ENCODE results near the gene PAK4. TPM values are rescaled to one million over a fixed set of nuclear protein-coding genes. Genes with fewer than 3 reads are reported as not detected.
"Not testable (repeated sequence)": the region's sequence is repeated elsewhere in the genome, so short reads cannot be mapped to it uniquely, and the experiment has no call there.

Gene PAK4
- total RNA-seq, 1 experiment from 2014 or later, result 55.2 TPM

GRCh38 chr19:39212375-39212742 is 86.8 kb downstream of the PAK4 start:
- TF ChIP-seq CTCF (conservative IDR thresholded peaks at IDR 0.05; ENCODE audit: low read depth, low read length) (peak; percentile 58), EZH2 (IDR thresholded peaks at IDR 0.05; ENCODE audit: borderline replicate concordance, low read depth, low read length, poor library complexity, severe bottlenecking) (no peak)
- H3K9me3 ChIP-seq (ENCODE audit: low read depth, low read length, poor library complexity, severe bottlenecking), result no peaks in the 10 kb centered on the region
- H3K4me3 ChIP-seq (ENCODE audit: low read depth, low read length, poor library complexity, severe bottlenecking), result no peak overlapping the region
- peak; percentile 48 for DNase-seq (ENCODE audit: low spot score)
- H3K4me1 ChIP-seq (ENCODE audit: insufficient read depth, low read length, poor library complexity, severe bottlenecking), result no peaks in the 10 kb centered on the region
- H3K27ac ChIP-seq (ENCODE audit: low read depth, low read length, poor library complexity, severe bottlenecking), result no peak overlapping the region
- ChIA-PET POLR2A (ENCODE audit: low non-redundant PET) (no interaction called here), CTCF (interaction anchor here (1.8 kb wide), 1 partner anchor 115 kb away, joined by 5 read pairs; no protein-coding TSS in a partner anchor)
- BruUV-seq (replicated peaks), result no TSS peak
- intact Hi-C loops (cut with micrococcal nuclease; ENCODE audit: unreplicated experiment), result loop anchor here (1.0 kb wide), 1 partner anchor 116 kb away; no protein-coding TSS in a partner anchor
- H3K27me3 ChIP-seq (replicated peaks; ENCODE audit: insufficient read depth, low read depth, low read length, poor library complexity), result no peaks in the 10 kb centered on the region
- no peaks in the 10 kb centered on the region for H3K36me3 ChIP-seq (ENCODE audit: insufficient read depth, low read length, poor library complexity, severe bottlenecking)

- CTCF ChIA-PET, result interaction anchor here (0.6 kb wide), 1 partner anchor 127 kb away, joined by 4 read pairs; the partner anchor contains the start of gene SAMD4B
- H3K36me3 ChIP-seq (ENCODE audit: insufficient read depth, low read length, poor library complexity, severe bottlenecking); H3K27ac ChIP-seq (ENCODE audit: low read depth, low read length, poor library complexity, severe bottlenecking); H3K4me1 ChIP-seq (ENCODE audit: insufficient read depth, low read length, poor library complexity, severe bottlenecking); H3K9me3 ChIP-seq (ENCODE audit: low read depth, low read length, poor library complexity, severe bottlenecking); POLR2A ChIA-PET (ENCODE audit: low non-redundant PET); H3K27me3 ChIP-seq (replicated peaks; ENCODE audit: insufficient read depth, low read depth, low read length, poor library complexity); H3K4me3 ChIP-seq (ENCODE audit: low read depth, low read length, poor library complexity, severe bottlenecking); BruUV-seq (replicated peaks); intact Hi-C loops (cut with micrococcal nuclease; ENCODE audit: unreplicated experiment); DNase-seq (ENCODE audit: low spot score): not testable (repeated sequence)
Observed at GRCh38 chr19:39215323-39215722, 89.7 kb downstream of the PAK4 start.

GRCh38 chr19:39217094-39217493 is 91.5 kb downstream of the PAK4 start:
- no TSS peak for BruUV-seq (replicated peaks)
- Histone ChIP-seq H3K27me3 (replicated peaks; ENCODE audit: insufficient read depth, low read depth, low read length, poor library complexity) (no peaks in the 10 kb centered on the region), H3K4me1 (ENCODE audit: insufficient read depth, low read length, poor library complexity, severe bottlenecking) (no peaks in the 10 kb centered on the region), H3K4me3 (ENCODE audit: low read depth, low read length, poor library complexity, severe bottlenecking) (no peak overlapping the region), H3K36me3 (ENCODE audit: insufficient read depth, low read length, poor library complexity, severe bottlenecking) (no peaks in the 10 kb centered on the region), H3K27ac (ENCODE audit: low read depth, low read length, poor library complexity, severe bottlenecking) (no peak overlapping the region), H3K9me3 (ENCODE audit: low read depth, low read length, poor library complexity, severe bottlenecking) (no peaks in the 10 kb centered on the region)
- intact Hi-C loops (cut with micrococcal nuclease; ENCODE audit: unreplicated experiment), result no loop called here
- ChIA-PET CTCF (no interaction called here), POLR2A (ENCODE audit: low non-redundant PET) (no interaction called here)
- no peak for TF ChIP-seq EZH2 (IDR thresholded peaks at IDR 0.05; ENCODE audit: borderline replicate concordance, low read depth, low read length, poor library complexity, severe bottlenecking)
- TF ChIP-seq CTCF (conservative IDR thresholded peaks at IDR 0.05; ENCODE audit: low read depth, low read length), result no peak
- no peak for DNase-seq (ENCODE audit: low spot score)

GRCh38 chr19:39218230-39219007 is 92.8 kb downstream of the PAK4 start:
- POLR2A ChIA-PET (ENCODE audit: low non-redundant PET), result interaction anchor here (0.6 kb wide), 1 partner anchor 56 kb away, joined by 4 read pairs; no protein-coding TSS in a partner anchor
- Histone ChIP-seq H3K36me3 (ENCODE audit: insufficient read depth, low read length, poor library complexity, severe bottlenecking) (no peaks in the 10 kb centered on the region), H3K4me1 (ENCODE audit: insufficient read depth, low read length, poor library complexity, severe bottlenecking) (no peaks in the 10 kb centered on the region), H3K4me3 (ENCODE audit: low read depth, low read length, poor library complexity, severe bottlenecking) (no peak overlapping the region), H3K9me3 (ENCODE audit: low read depth, low read length, poor library complexity, severe bottlenecking) (no peaks in the 10 kb centered on the region), H3K27me3 (replicated peaks; ENCODE audit: insufficient read depth, low read depth, low read length, poor library complexity) (no peaks in the 10 kb centered on the region), H3K27ac (ENCODE audit: low read depth, low read length, poor library complexity, severe bottlenecking) (no peak overlapping the region)
- intact Hi-C loops (cut with micrococcal nuclease; ENCODE audit: unreplicated experiment), result no loop called here
- BruUV-seq (replicated peaks), result no TSS peak
- TF ChIP-seq CTCF (conservative IDR thresholded peaks at IDR 0.05; ENCODE audit: low read depth, low read length), result no peak
- no peak for TF ChIP-seq EZH2 (IDR thresholded peaks at IDR 0.05; ENCODE audit: borderline replicate concordance, low read depth, low read length, poor library complexity, severe bottlenecking)
- DNase-seq (ENCODE audit: low spot score), result no peak
- CTCF ChIA-PET, result no interaction called here

- POLR2A ChIA-PET (ENCODE audit: low non-redundant PET); H3K9me3 ChIP-seq (ENCODE audit: low read depth, low read length, poor library complexity, severe bottlenecking); H3K27ac ChIP-seq (ENCODE audit: low read depth, low read length, poor library complexity, severe bottlenecking); H3K4me3 ChIP-seq (ENCODE audit: low read depth, low read length, poor library complexity, severe bottlenecking); intact Hi-C loops (cut with micrococcal nuclease; ENCODE audit: unreplicated experiment); BruUV-seq (replicated peaks); H3K27me3 ChIP-seq (replicated peaks; ENCODE audit: insufficient read depth, low read depth, low read length, poor library complexity); H3K4me1 ChIP-seq (ENCODE audit: insufficient read depth, low read length, poor library complexity, severe bottlenecking); H3K36me3 ChIP-seq (ENCODE audit: insufficient read depth, low read length, poor library complexity, severe bottlenecking); DNase-seq (ENCODE audit: low spot score); CTCF ChIA-PET: not testable (repeated sequence)
Observed at GRCh38 chr19:39219108-39219507, 93.5 kb downstream of the PAK4 start.

Data from A673 (cell line).